SU-DHL-6 (cell line): ENCODE data around the gene PTPRS.

Source experiments
- CTCF ChIP-seq: fragments of 200-600 bp; sonication (generic); IDR thresholded peaks from one replicate; pipeline ENCODE4 v1.5.1; 2017; ENCODE audit warnings: antibody characterized with exemption, mild to moderate bottlenecking, low read length, moderate library complexity; ENCODE audit not compliant: insufficient read depth, poor library complexity, severe bottlenecking
- EZH2phosphoT487 ChIP-seq: fragments of 200-600 bp; sonication (generic), shearing (Covaris generic); conservative IDR thresholded peaks from 2 replicates; pipeline ENCODE4 v1.6.1; 2018; ENCODE audit warnings: mild to moderate bottlenecking, antibody characterized with exemption, low read length, moderate library complexity, mixed read lengths

GRCh38 chr19:5298471-5298901 lies 42.1 kb downstream of the PTPRS start:
- TF ChIP-seq EZH2phosphoT487, result no peak
- TF ChIP-seq CTCF, result no peak
